Mammary epithelial cell (primary cell): ENCODE results near the gene CST7.

Experiments
- CTCF ChIP-seq, 2 donors: IDR thresholded peaks in 1 of 2; conservative IDR thresholded peaks in 1 of 2; 2 replicates each; pipeline ENCODE4 v1.5.1; 2011 to 2012; ENCODE audit warnings: inconsistent platforms in 2 of 2, low read length in 2 of 2, mild to moderate bottlenecking in 2 of 2, control low read depth in 1 of 2, low read depth in 1 of 2; ENCODE audit not compliant: insufficient read depth in 1 of 2; ENCODE audit errors: extremely low read depth in 1 of 2
- EZH2 ChIP-seq: IDR thresholded peaks from 2 replicates; pipeline ENCODE4 v1.6.1; 2012; ENCODE audit warnings: low read length, inconsistent platforms, borderline replicate concordance

- no peak for TF ChIP-seq CTCF (conservative IDR thresholded peaks at IDR 0.05 in 1 of 2, IDR thresholded peaks at IDR 0.05 in 1 of 2; ENCODE audit: extremely low read depth in 1 of 2, insufficient read depth in 1 of 2, low read depth in 1 of 2, low read length in 2 of 2)
- TF ChIP-seq EZH2 = no peak
Observed at GRCh38 chr20:24977797-24978196, 28.7 kb downstream of the CST7 start.
